Mesodermal cell (in vitro differentiated cells): Measurements from ENCODE around the gene MRPL48.

Experiments
- H3K27ac ChIP-seq: 2 replicates; pipeline ENCODE4 v1.7.0; 2013; ENCODE audit warnings: mild to moderate bottlenecking, low read depth, low read length, moderate library complexity; ENCODE audit not compliant: severe bottlenecking
- H3K36me3 ChIP-seq: 2 replicates; pipeline ENCODE4 v1.7.1; 2013; ENCODE audit warnings: mild to moderate bottlenecking, low read length, moderate library complexity; ENCODE audit not compliant: control insufficient read depth, insufficient read depth
- H3K4me1 ChIP-seq: one replicate; pipeline ENCODE4 v1.7.1; 2013; ENCODE audit warnings: mild to moderate bottlenecking, low read length; ENCODE audit not compliant: insufficient read depth, control insufficient read depth, poor library complexity, severe bottlenecking
- H3K4me3 ChIP-seq: 2 replicates; pipeline ENCODE4 v1.7.0; 2013; ENCODE audit warnings: low read length, control low read depth, mild to moderate bottlenecking; ENCODE audit not compliant: insufficient read depth, poor library complexity, severe bottlenecking; ENCODE audit errors: extremely low read depth
- H3K9me3 ChIP-seq: 2 replicates; pipeline ENCODE4 v1.7.1; 2013; ENCODE audit warnings: mild to moderate bottlenecking, low read length, moderate library complexity; ENCODE audit not compliant: control insufficient read depth
- WGBS, 2 experiments: methylation state at CpG; one replicate each; pipeline ENCODE4 v1.1.5; 2013; ENCODE audit warnings: missing lambda C conversion rate in 2 of 2; ENCODE audit not compliant: insufficient coverage in 2 of 2; 5-methylcytosine and 5-hydroxymethylcytosine counted together

The MRPL48 gene

GRCh38 chr11:73889019-73889418 is 101.3 kb downstream of the MRPL48 start:
- WGBS, 2 experiments = 83 to 89% methylated on average over 1 of the region's 1 CpG
- no peak overlapping the region for H3K27ac ChIP-seq
- no peak overlapping the region for H3K4me3 ChIP-seq
- H3K36me3 ChIP-seq = peaks cover 30% of the 10 kb centered on the region
- H3K4me1 ChIP-seq = no peaks in the 10 kb centered on the region
- H3K9me3 ChIP-seq = no peaks in the 10 kb centered on the region

DNA sequence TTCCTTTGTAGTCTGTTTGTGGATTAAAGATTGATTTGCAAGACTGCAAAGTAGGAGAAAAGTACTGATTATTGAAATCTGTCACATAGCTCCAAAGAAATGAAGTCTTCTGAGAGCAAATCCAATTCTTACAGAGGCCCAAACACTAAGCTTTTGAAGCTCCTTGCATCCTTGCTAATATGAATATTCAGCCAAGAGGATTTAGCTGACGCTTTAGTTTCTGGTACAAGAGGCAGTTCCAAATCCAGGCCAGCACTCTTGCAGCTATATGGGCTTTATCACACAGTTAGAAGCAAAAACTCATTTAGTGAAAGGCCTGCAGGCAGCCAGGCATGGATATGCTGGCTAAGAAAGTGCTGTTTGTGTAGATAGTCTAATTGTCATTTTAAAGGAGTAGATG is 101.9 kb downstream of the MRPL48 start:
- Histone ChIP-seq H3K4me3 (no peak overlapping the region), H3K36me3 (peaks cover 31% of the 10 kb centered on the region), H3K9me3 (no peaks in the 10 kb centered on the region), H3K4me1 (no peaks in the 10 kb centered on the region), H3K27ac (no peak overlapping the region)
- WGBS, 2 experiments = 100% methylated on average over 1 of the region's 1 CpG; no CpG with 5 or more reads in 1 of the 2 experiments

DNA sequence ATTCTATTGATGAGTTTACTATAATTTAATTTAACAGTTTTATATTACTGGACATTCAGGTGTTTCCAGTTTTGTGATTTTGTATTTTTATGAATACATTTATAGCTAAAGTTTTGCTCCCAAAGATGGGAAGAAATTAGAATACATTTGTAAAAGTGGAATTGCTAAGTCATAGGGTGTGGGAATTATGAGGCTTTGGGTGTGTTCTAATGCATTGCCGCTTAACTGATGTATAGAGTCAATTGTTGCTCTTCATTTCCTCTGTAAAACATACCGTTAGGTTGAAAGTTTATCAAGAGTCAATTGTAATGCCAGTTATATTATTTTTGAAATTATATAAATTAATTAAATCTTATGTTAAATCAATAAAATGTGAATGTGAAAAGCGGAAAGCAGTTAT is 105.4 kb downstream of the MRPL48 start:
- no peak overlapping the region for H3K4me3 ChIP-seq
- WGBS, 2 experiments = 100% methylated on average over 1 of the region's 3 CpGs
- no peaks in the 10 kb centered on the region for H3K4me1 ChIP-seq
- H3K9me3 ChIP-seq = no peaks in the 10 kb centered on the region
- H3K27ac ChIP-seq = no peak overlapping the region
- H3K36me3 ChIP-seq = peaks cover 25% of the 10 kb centered on the region

DNA sequence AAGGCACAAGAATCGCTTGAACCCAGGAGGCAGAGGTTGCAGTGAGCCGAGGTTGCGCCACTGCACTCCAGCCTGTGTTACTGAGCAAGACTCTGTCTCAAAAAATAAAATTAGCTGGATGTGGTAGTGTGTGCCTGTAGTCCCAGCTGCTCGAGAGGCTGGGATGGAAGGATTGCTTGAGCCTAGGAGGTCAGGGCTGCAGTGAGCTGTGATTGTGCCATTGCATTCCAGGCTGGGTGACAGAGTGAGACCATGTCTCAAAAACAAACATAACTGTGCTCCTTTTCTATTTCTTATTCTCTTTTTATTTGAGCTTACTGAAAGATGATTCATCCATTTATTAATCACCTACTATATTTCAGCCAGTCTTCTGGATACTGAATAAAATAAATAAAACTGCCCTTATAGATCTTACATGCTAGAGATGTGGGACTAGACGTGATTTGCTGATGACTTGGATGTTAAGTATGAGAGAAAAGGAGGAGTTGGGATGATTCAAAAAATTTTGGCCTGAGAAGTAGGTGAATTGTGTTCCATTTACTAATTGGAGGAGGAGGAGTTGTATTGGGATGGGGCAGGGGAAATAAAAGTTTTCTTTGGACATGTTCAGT is 107.2 kb downstream of the MRPL48 start:
- peaks cover 31% of the 10 kb centered on the region for H3K36me3 ChIP-seq
- no peaks in the 10 kb centered on the region for H3K9me3 ChIP-seq
- no peak overlapping the region for H3K27ac ChIP-seq
- no peak overlapping the region for H3K4me3 ChIP-seq
- 95 to 100% methylated on average over 3 to 5 of the region's 5 CpGs for WGBS, 2 experiments
- no peaks in the 10 kb centered on the region for H3K4me1 ChIP-seq

DNA sequence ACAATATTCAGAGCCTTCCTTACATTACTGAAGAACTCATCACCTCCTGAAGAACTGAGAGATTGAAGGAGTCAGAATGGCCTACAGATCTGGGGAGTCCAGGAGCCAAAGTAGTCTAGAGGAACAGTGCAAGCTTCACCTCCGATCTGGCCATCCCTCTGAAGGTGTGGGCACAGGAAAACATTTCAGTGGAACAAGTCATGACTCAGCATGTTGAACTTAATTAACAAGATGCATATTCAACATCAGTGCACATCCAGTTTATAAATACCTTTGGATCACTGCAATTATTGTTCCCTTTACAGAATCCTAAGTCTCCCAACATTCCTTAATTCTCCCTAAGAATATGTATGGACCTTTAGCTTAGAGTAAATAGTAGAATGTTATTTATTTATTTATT is 114.6 kb downstream of the MRPL48 start:
- H3K4me3 ChIP-seq = no peak overlapping the region
- peaks cover 29% of the 10 kb centered on the region for H3K36me3 ChIP-seq
- no peak overlapping the region for H3K27ac ChIP-seq
- H3K4me1 ChIP-seq = no peaks in the 10 kb centered on the region
- no peaks in the 10 kb centered on the region for H3K9me3 ChIP-seq
- WGBS, 2 experiments = 89 to 100% methylated on average over 1 of the region's 1 CpG

- WGBS, 2 experiments = 80 to 100% methylated on average over 1 of the region's 4 CpGs
- H3K4me3 ChIP-seq = no peak overlapping the region
- H3K27ac ChIP-seq = no peak overlapping the region
- H3K4me1 ChIP-seq = no peaks in the 10 kb centered on the region
- no peaks in the 10 kb centered on the region for H3K9me3 ChIP-seq
- H3K36me3 ChIP-seq = peaks cover 25% of the 10 kb centered on the region
Observed at GRCh38 chr11:73907191-73907590, 119.5 kb downstream of the MRPL48 start.

DNA sequence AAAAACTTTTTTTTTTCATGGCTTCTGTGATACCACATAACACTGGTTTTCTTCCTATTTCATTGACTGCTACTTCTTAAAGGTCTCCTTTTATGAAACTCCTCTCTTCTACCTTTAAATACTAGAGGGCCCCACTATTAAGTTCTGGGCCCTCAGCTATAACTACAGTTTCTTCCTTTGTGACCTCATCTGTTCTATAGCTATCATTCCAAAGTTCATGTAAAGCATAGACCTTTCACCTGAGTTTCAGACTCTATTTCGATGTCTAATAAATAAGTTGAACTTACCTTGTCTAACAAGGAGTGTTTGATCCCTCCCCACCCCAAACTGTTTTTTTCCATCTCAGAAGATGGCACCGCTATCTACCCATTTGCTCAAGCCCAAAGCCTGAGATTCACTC is 124.4 kb downstream of the MRPL48 start:
- Histone ChIP-seq H3K27ac (no peak overlapping the region), H3K4me3 (no peak overlapping the region), H3K9me3 (no peaks in the 10 kb centered on the region), H3K36me3 (peaks cover 30% of the 10 kb centered on the region), H3K4me1 (no peaks in the 10 kb centered on the region)
- 94 to 96% methylated on average over 2 of the region's 2 CpGs for WGBS, 2 experiments

DNA sequence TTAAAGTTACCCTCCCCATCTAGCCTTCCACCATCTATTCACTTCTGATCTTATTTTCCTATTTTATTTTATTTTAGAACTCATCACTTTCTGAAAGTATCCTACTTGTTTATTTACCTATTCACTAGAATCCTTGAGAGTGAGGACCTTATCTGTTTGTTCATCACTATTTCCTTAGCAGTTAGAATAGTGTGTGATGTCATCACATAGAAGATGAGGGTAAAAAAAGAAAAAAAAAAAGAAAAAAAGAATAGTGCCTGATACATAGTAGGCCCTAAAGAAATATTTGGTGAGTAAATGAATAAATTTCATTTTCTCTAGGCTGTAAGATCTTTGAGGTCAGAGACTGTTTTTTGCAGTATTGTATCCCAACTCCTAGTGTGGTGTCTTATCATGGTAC is 125.8 kb downstream of the MRPL48 start:
- H3K36me3 ChIP-seq = peaks cover 39% of the 10 kb centered on the region
- no peak overlapping the region for H3K27ac ChIP-seq
- no peaks in the 10 kb centered on the region for H3K4me1 ChIP-seq
- H3K4me3 ChIP-seq = no peak overlapping the region
- no peaks in the 10 kb centered on the region for H3K9me3 ChIP-seq

DNA sequence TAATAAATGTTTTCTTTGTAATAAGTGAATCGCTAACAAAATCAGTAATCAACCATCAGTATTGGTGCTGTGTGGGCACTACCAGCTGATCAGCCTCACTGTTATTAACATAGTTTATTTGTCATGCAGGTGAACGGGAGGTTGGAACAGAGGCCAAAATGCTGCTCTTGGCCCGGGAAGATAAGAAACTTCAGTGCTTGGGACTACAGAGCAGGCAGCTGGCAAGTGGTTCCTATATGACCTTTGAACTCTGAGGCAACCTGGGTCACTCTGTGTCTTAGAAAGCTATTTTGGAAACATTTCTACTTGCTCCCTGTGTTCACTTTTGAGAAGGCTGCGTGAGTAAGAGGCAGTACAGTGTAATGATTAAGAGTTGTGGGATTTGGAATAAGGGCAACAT is 126.6 kb downstream of the MRPL48 start:
- H3K36me3 ChIP-seq = peaks cover 47% of the 10 kb centered on the region
- H3K9me3 ChIP-seq = no peaks in the 10 kb centered on the region
- H3K4me1 ChIP-seq = no peaks in the 10 kb centered on the region
- WGBS, 2 experiments = 85 to 96% methylated on average over 3 of the region's 4 CpGs
- no peak overlapping the region for H3K4me3 ChIP-seq
- H3K27ac ChIP-seq = no peak overlapping the region
